CD14-positive monocyte (primary cell): ENCODE data around the gene ANKS6. TPM values are rescaled to one million over a fixed set of nuclear protein-coding genes. Genes with fewer than 3 reads are reported as not detected.

Source experiments
- DNase-seq, 3 donors: peaks; one replicate each; pipeline ENCODE4 v3.0.0-alpha.2; 2011 to 2022
- H2AFZ ChIP-seq: 2 replicates; pipeline ENCODE4 v1.6.0; 2012; ENCODE audit warnings: mild to moderate bottlenecking, low read depth, low read length, inconsistent platforms; ENCODE audit not compliant: insufficient read depth, poor library complexity, severe bottlenecking
- H3K27ac ChIP-seq, 2 donors: 1 replicate in 1 of 2; 2 replicates in 1 of 2; pipeline ENCODE4 v1.5.1; 2012 to 2013; ENCODE audit warnings: low read length in 2 of 2, control low read depth in 1 of 2, inconsistent platforms in 1 of 2, low read depth in 1 of 2, mild to moderate bottlenecking in 1 of 2
- H3K27me3 ChIP-seq, 2 donors: one replicate each; pipeline versions ENCODE4 v1.6.0 to v1.6.1; 2011 to 2013; ENCODE audit warnings: low read length in 2 of 2; ENCODE audit not compliant: control insufficient read depth in 2 of 2, insufficient read depth in 2 of 2
- H3K36me3 ChIP-seq, 2 donors: replicated peaks in 1 of 2; 1 replicate in 1 of 2; 2 replicates in 1 of 2; pipeline versions ENCODE4 v1.5.1 to v1.6.1; 2012 to 2013; ENCODE audit warnings: low read length in 2 of 2, control low read depth in 1 of 2, inconsistent platforms in 1 of 2, mild to moderate bottlenecking in 1 of 2; ENCODE audit not compliant: insufficient read depth in 2 of 2, control insufficient read depth in 1 of 2
- H3K4me1 ChIP-seq, 2 donors: 1 replicate in 1 of 2; 2 replicates in 1 of 2; pipeline versions ENCODE4 v1.5.1 to v1.6.1; 2012 to 2013; ENCODE audit warnings: low read length in 2 of 2, control low read depth in 1 of 2, inconsistent platforms in 1 of 2, mild to moderate bottlenecking in 1 of 2, moderate library complexity in 1 of 2; ENCODE audit not compliant: insufficient read depth in 2 of 2, control insufficient read depth in 1 of 2
- H3K4me2 ChIP-seq: replicated peaks from 2 replicates; pipeline ENCODE3; 2012; ENCODE audit warnings: low read length, moderate library complexity, mild to moderate bottlenecking; ENCODE audit not compliant: poor library complexity, severe bottlenecking; ENCODE audit errors: extremely low read depth
- H3K4me3 ChIP-seq, 3 experiments: fragments of 200-600 bp in 1 of 3; sonication (generic) in 1 of 3; replicated peaks in 1 of 3; 1 replicate in 2 of 3; 2 replicates in 1 of 3; pipeline ENCODE4 v1.5.1; 2011 to 2013; ENCODE audit warnings: low read length in 3 of 3, mild to moderate bottlenecking in 3 of 3, control low read depth in 2 of 3, low read depth in 2 of 3, inconsistent platforms in 1 of 3, moderate library complexity in 1 of 3
- H3K79me2 ChIP-seq: 2 replicates; pipeline ENCODE4 v1.6.0; 2012; ENCODE audit warnings: mild to moderate bottlenecking, control low read depth, inconsistent platforms, low read length, moderate library complexity; ENCODE audit not compliant: insufficient read depth
- H3K9ac ChIP-seq: 2 replicates; pipeline ENCODE4 v1.6.0; 2017; ENCODE audit warnings: low read length, mild to moderate bottlenecking; ENCODE audit not compliant: insufficient read depth, poor library complexity, severe bottlenecking
- H3K9me3 ChIP-seq, 2 donors: replicated peaks in 1 of 2; 1 replicate in 1 of 2; 2 replicates in 1 of 2; pipeline versions ENCODE4 v1.5.1 to v1.6.1; 2012 to 2013; ENCODE audit warnings: low read length in 2 of 2, control low read depth in 1 of 2; ENCODE audit not compliant: control insufficient read depth in 1 of 2, insufficient read depth in 1 of 2
- H4K20me1 ChIP-seq: 2 replicates; pipeline ENCODE4 v1.6.0; 2012; ENCODE audit warnings: mild to moderate bottlenecking, low read length, control low read depth, moderate library complexity; ENCODE audit not compliant: insufficient read depth
- H3K27ac Mint-ChIP-seq, 7 donors: one replicate each; pipeline ENCODE4 v1.8.0; 2020; ENCODE audit warnings: mild to moderate bottlenecking in 7 of 7, mixed read lengths in 7 of 7, moderate library complexity in 6 of 7, inconsistent platforms in 2 of 7
- H3K27me3 Mint-ChIP-seq, 3 donors: one replicate each; pipeline ENCODE4 v1.8.0; 2021 to 2022; ENCODE audit warnings: low read depth in 3 of 3, mild to moderate bottlenecking in 3 of 3, mixed read lengths in 3 of 3, moderate library complexity in 3 of 3, inconsistent platforms in 1 of 3
- H3K36me3 Mint-ChIP-seq, 2 donors: one replicate each; pipeline ENCODE4 v1.8.0; 2020; ENCODE audit warnings: mixed read lengths in 2 of 2, inconsistent platforms in 1 of 2, mild to moderate bottlenecking in 1 of 2
- H3K4me1 Mint-ChIP-seq: one replicate; pipeline ENCODE4 v1.8.0; 2020; ENCODE audit warnings: mild to moderate bottlenecking, mixed read lengths
- H3K4me3 Mint-ChIP-seq, 2 donors: one replicate each; pipeline ENCODE4 v1.8.0; 2020; ENCODE audit warnings: mild to moderate bottlenecking in 2 of 2, mixed read lengths in 2 of 2, moderate library complexity in 1 of 2
- H3K9me3 Mint-ChIP-seq, 7 donors: one replicate each; pipeline ENCODE4 v1.8.0; 2020 to 2022; ENCODE audit warnings: mixed read lengths in 7 of 7, mild to moderate bottlenecking in 6 of 7, moderate library complexity in 6 of 7, inconsistent platforms in 2 of 7
- CTCF ChIP-seq: fragments of 200-600 bp; IDR thresholded peaks from one replicate; pipeline ENCODE4 v1.8.0; 2022; ENCODE audit warnings: antibody characterized with exemption, mild to moderate bottlenecking
- WGBS: methylation state at CpG from one replicate; pipeline ENCODE4 v1.1.5; 2013; ENCODE audit warnings: missing lambda C conversion rate; ENCODE audit not compliant: insufficient coverage; 5-methylcytosine and 5-hydroxymethylcytosine counted together
- intact Hi-C, 2 donors: fragments of 100-400 bp; cut with micrococcal nuclease; formaldehyde crosslinking; loops; one replicate each; pipeline versions ENCODE4 v1.15.0 to v1.15.1; 2023
- polyA plus RNA-seq, 3 donors: library from polyadenylated mRNA; depleted of rRNA in 1 of 3; unstranded in 2 of 3; stranded (reverse) in 1 of 3; fragments of 300-500 nt in 2 of 3; fragments of >200 nt in 1 of 3; fragmentation: Illumina TruSeq in 2 of 3; gene quantifications; 1 replicate in 2 of 3; 2 replicates in 1 of 3; pipeline ENCODE4 v1.2.3, GENCODE V29; 2012 to 2021

Gene ANKS6
- polyA plus RNA-seq, 3 donors: 0.20 to 1.5 (median 0.56) TPM

- Histone ChIP-seq H3K36me3 (no peaks in the 10 kb centered on the region), H3K4me1 (peaks cover 11 to 15% of the 10 kb centered on the region in 2 donors), H3K27ac (no peak overlapping the region), H3K4me3 (no peak overlapping the region), H2AFZ (no peak overlapping the region), H3K27me3 (no peaks in the 10 kb centered on the region), H4K20me1 (no peaks in the 10 kb centered on the region), H3K9ac (no peak overlapping the region), H3K79me2 (no peaks in the 10 kb centered on the region), H3K9me3 (no peaks in the 10 kb centered on the region), H3K4me2 (no peak overlapping the region)
- Mint-ChIP-seq H3K9me3 (peaks cover 0 to 2% (median 0%) of the 10 kb centered on the region in 7 donors), H3K4me3 (no peak overlapping the region), H3K27me3 (peaks cover 1 to 11% (median 3%) of the 10 kb centered on the region in 3 donors), H3K36me3 (no peaks in the 10 kb centered on the region), H3K4me1 (peaks cover 21% of the 10 kb centered on the region), H3K27ac (no peak overlapping the region)
- TF ChIP-seq CTCF: no peak
- intact Hi-C loops: no loop called here
- whole genome bisulfite sequencing: 87% methylated on average over 8 of the region's 11 CpGs
- no peak for DNase-seq
Observed at GRCh38 chr9:98728500-98728899, 67.9 kb downstream of the ANKS6 start.

GRCh38 chr9:98727428-98727827 lies 68.9 kb downstream of the ANKS6 start:
- intact Hi-C loops: no loop called here
- H3K27ac Mint-ChIP-seq: peak overlapping the region in 1 of 7 donors; percentile 70
- H3K27me3 ChIP-seq: no peaks in the 10 kb centered on the region

More at GRCh38 chr9:98727428-98727827, 68.9 kb downstream of the ANKS6 start:
- Histone ChIP-seq H3K36me3 (no peaks in the 10 kb centered on the region), H3K27ac (no peak overlapping the region), H3K9ac (no peak overlapping the region), H3K9me3 (no peaks in the 10 kb centered on the region), H3K4me2 (no peak overlapping the region), H3K4me3 (no peak overlapping the region), H4K20me1 (no peaks in the 10 kb centered on the region), H3K79me2 (no peaks in the 10 kb centered on the region), H3K4me1 (peaks cover 11 to 15% of the 10 kb centered on the region in 2 donors), H2AFZ (no peak overlapping the region)
- TF ChIP-seq CTCF: no peak
- peaks cover 21% of the 10 kb centered on the region for H3K4me1 Mint-ChIP-seq
- no peaks in the 10 kb centered on the region for H3K36me3 Mint-ChIP-seq
- 84% methylated on average over 7 of the region's 7 CpGs for WGBS
- peaks cover 0 to 3% (median 0%) of the 10 kb centered on the region in 7 donors for H3K9me3 Mint-ChIP-seq
- H3K27me3 Mint-ChIP-seq: peaks cover 3 to 14% (median 7%) of the 10 kb centered on the region in 3 donors
- H3K4me3 Mint-ChIP-seq: no peak overlapping the region
- DNase-seq: no peak
